Activated naive CD4-positive, alpha-beta T cell (primary cell): Measurements from ENCODE around the gene TERB2.
"Not testable (repeated sequence)": the region's sequence is repeated elsewhere in the genome, so short reads cannot be mapped to it uniquely, and the experiment has no call there.

ENCODE experiments used
- DNase-seq, 4 experiments: peaks; one replicate each; lab custom pipeline; 2025; lab: John Stamatoyannopoulos, UW

Gene TERB2

DNA sequence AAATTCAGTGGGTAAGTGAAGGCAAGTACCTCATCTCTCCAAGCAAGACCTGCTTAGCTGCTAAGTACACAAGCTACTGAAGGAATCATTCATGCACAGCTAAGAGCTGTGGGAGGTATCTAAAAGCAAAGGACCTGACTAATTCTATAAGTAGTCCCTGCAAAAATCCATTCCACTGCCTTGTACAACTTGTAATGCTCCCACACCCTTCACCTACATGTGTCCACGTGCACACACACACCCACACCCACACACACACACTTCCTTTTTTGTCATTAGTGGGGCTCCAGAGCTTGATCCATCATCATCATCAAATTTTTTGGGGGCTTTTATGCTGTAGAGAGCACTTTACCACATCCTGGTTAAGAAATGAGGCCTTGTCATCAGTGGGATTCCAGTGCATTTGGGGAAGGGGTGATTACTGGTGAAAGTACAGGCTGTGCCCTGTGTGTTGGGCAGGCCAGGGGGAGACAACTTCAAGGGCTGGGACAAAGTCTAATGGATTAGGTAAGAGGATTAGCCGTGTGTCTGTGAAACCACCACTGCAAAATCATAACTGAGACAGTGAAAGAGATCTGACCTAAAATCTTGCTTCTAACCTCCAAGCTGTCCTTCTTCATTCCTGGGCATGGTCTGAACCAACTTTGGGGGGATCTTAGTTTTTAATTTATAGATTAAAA is 47.4 kb downstream of the TERB2 start:
- not testable (repeated sequence) for DNase-seq

- not testable (repeated sequence) for DNase-seq
These were observed 48.2 kb downstream of the TERB2 start for GRCh38 chr15:45004590-45005175.

- DNase-seq: no peak
These were observed 52.6 kb downstream of the TERB2 start for GRCh38 chr15:45009046-45009445.

DNA sequence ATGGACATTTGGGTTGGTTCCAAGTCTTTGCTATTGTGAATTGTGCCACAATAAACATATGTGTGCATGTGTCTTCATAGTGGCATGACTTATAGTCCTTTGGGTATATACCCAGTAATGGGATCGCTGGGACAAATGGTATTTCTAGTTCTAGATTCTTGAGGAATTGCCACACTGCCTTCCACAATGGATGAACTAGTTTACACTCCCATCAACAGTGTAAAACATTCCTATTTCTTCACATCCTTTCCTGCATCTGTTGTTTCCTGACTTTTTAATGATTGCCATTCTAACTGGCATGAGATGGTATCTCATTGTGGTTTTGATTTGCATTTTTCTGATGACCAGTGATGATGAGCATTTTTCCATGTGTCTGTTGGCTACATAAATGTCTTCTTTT is 58.6 kb downstream of the TERB2 start:
- DNase-seq: not testable (repeated sequence)

DNA sequence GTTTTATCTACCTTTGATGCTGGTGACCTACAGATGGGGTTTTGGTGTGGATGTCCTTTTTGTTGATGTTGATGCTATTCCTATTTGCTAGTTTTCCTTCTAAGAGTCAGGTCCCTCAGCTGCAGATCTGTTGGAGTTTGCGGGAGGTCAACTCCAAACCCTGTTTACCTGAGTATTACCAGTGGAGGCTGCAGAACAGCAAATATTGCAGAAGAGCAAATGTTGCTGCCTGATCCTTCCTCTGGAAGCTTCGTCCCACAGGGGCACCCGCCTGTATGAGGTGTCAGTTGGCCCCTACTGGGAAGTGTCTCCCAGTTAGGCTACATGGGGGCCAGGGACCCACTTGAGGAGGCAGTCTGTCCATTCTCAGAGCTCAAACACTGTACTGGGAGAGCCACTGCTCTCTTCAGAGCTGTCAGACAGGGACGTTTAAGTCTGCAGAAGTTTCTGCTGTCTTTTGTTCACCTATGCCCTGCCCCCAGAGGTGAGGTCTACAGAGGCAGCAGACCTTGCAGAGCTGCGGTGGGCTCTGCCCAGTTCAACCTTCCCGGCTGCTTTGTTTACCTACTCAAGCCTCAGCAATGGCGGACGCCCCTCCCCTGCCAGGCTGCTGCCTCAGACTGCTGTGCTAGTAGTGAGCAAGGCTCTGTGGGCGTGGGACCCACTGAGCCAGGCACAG is 63.9 kb downstream of the TERB2 start:
- not testable (repeated sequence) for DNase-seq

DNA sequence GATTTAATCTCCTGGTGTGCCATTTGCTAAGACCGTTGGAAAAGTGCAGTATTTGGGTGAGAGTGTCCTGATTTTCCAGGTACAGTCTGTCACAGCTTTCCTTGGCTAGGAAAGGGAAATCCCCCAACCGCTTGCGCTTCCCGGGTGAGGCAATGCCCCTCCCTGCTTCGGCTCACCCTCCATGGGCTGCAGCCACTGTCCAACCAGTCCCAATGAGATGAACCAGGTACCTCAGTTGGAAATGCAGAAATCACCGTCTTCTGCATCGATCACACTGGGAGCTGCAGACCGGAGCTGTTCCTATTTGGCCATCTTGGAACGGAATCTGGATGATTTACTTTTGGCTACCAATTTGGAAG is 64.4 kb downstream of the TERB2 start:
- not testable (repeated sequence) for DNase-seq

GRCh38 chr15:45021348-45021747 is 64.9 kb downstream of the TERB2 start:
- DNase-seq: no peak

DNA sequence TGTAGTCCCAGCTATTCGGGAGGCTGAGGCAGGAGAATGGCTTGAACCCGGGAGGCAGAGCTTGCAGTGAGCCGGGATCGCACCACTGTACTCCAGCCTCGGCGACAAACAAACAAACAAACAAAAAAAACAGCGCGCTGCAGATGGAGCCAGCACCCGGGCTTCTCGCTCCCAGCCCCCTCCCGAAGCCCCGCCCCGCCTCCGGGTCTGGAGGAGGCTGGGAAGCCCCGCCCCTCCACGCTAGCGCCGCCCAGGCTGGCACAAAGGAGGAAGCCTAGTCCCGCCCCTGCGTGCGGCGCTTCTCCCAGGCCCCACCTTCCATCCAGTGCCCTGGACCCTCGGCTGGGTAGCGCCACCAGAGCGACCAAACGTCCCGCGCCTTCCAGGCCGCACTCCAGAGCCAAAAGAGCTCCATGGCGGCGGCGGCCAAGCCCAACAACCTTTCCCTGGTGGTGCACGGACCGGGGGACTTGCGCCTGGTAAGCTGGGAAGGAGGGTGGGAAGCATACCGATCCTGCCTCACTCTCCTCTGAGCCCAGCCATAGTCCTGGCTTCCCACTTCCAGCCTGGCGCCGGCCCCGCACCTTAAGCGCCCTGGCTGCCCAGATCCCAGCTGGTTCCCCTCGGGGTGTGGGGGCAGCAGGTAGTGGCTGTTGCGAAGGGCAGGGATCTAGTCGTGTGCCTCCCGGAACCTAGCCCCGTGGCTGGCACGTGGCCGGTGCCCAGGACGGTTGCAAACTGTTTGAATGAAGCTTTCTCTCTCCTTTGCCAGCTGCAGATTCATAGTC is 66.6 kb downstream of the TERB2 start, which contains the start of gene SORD:
Gene SORD, plus strand, starts transcription at position 325 of the 788 bp plus-strand sequence. Its CDS starts 89 bp downstream, at position 414.
- DNase-seq: peak; percentile 55 to 86 (median 76)

- DNase-seq: no peak
These were observed 67.3 kb downstream of the TERB2 start for GRCh38 chr15:45023659-45024225.

DNA sequence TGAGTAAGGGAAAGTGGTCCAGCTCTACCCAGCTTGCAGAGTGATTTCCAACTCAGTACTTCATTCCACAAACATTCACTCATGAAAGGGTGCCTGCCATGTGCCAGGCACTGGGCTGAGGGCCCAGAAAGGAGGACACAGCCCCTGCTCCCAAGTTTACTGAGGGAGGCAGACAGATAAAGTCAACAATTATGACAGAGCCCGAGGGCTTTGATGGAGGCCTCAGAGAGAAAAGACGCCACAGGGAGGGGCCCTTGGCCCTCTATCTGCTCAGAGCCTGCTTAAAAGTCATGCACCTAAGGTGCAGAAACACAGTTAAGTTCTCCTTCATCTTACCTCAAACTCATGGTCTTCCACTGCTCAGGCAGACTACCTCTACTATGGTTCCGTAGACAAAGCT is 68.2 kb downstream of the TERB2 start:
- not testable (repeated sequence) for DNase-seq

GRCh38 chr15:45025627-45026026 is 69.1 kb downstream of the TERB2 start:
- DNase-seq: not testable (repeated sequence)

- DNase-seq: no peak
These were observed 70.2 kb downstream of the TERB2 start for GRCh38 chr15:45026651-45027190.

GRCh38 chr15:45027220-45027619 is 70.7 kb downstream of the TERB2 start:
- no peak for DNase-seq
